Measurements from ENCODE around the gene IRF9. TPM values are rescaled to one million over a fixed set of nuclear protein-coding genes. Genes with fewer than 3 reads are reported as not detected.

Gene IRF9
- total RNA-seq, result 12.2 TPM

GRCh38 chr14:24160850-24161804, at the start of gene IRF9:
Gene IRF9 (plus strand): TSS chr14:24161265. CDS start chr14:24162145, 880 bp downstream.
- peak; percentile 91 to 97 for DNase-seq (ENCODE audit: low spot score in 2 of 2)
- no peak for FAIRE-seq

- no peak for DNase-seq (ENCODE audit: low spot score in 2 of 2)
- FAIRE-seq, result no peak
Measured at GRCh38 chr14:24113379-24113800, 47.7 kb upstream of the IRF9 start.

GRCh38 chr14:24113801-24114531, 47.1 kb upstream of the IRF9 start:
- DNase-seq (ENCODE audit: low spot score in 2 of 2) (peak; percentile 72 to 73), FAIRE-seq (no peak)

GRCh38 chr14:24114532-24115421, 46.3 kb upstream of the IRF9 start, which contains the start of the genes DCAF11 and NRL:
Gene DCAF11 (plus strand): TSS chr14:24114777. CDS start chr14:24115595, 818 bp downstream.
Gene NRL (minus strand): TSS chr14:24114949. CDS start chr14:24082848, 32,101 bp downstream.
- DNase-seq (ENCODE audit: low spot score in 2 of 2) (peak; percentile 97), FAIRE-seq (peak; percentile 90)

GRCh38 chr14:24115422-24116127, 45.5 kb upstream of the IRF9 start:
- FAIRE-seq (no peak), DNase-seq (ENCODE audit: low spot score in 2 of 2) (no peak)

GRCh38 chr14:24116128-24116814, 44.8 kb upstream of the IRF9 start:
- no peak for FAIRE-seq

GRCh38 chr14:24117179-24117578, 43.9 kb upstream of the IRF9 start:
- FAIRE-seq (no peak), DNase-seq (ENCODE audit: low spot score in 2 of 2) (no peak)

More at GRCh38 chr14:24116128-24116814, 44.8 kb upstream of the IRF9 start:
- no peak for DNase-seq (ENCODE audit: low spot score in 2 of 2)

- FAIRE-seq, result no peak
- no peak for DNase-seq (ENCODE audit: low spot score in 2 of 2)
Measured at GRCh38 chr14:24119691-24120090, 41.4 kb upstream of the IRF9 start.

GRCh38 chr14:24121210-24121609, 39.9 kb upstream of the IRF9 start:
- FAIRE-seq, result no peak

GRCh38 chr14:24122416-24122815, 38.6 kb upstream of the IRF9 start:
- DNase-seq (ENCODE audit: low spot score in 2 of 2), result no peak
- FAIRE-seq, result no peak

More at GRCh38 chr14:24121210-24121609, 39.9 kb upstream of the IRF9 start:
- no peak for DNase-seq (ENCODE audit: low spot score in 2 of 2)

GRCh38 chr14:24122898-24123297, 38.2 kb upstream of the IRF9 start:
- no peak for DNase-seq (ENCODE audit: low spot score in 2 of 2)
- FAIRE-seq, result no peak

- DNase-seq (ENCODE audit: low spot score in 2 of 2) (no peak), FAIRE-seq (no peak)
Measured at GRCh38 chr14:24123424-24124417, 37.3 kb upstream of the IRF9 start.

- FAIRE-seq (no peak), DNase-seq (ENCODE audit: low spot score in 2 of 2) (no peak)
Measured at GRCh38 chr14:24126939-24127338, 34.1 kb upstream of the IRF9 start.

GRCh38 chr14:24127673-24128072, 33.4 kb upstream of the IRF9 start:
- DNase-seq (ENCODE audit: low spot score in 2 of 2) (no peak), FAIRE-seq (no peak)

- DNase-seq (ENCODE audit: low spot score in 2 of 2) (no peak), FAIRE-seq (no peak)
Measured at GRCh38 chr14:24129410-24129998, 31.6 kb upstream of the IRF9 start.

GRCh38 chr14:24130380-24130716, 30.7 kb upstream of the IRF9 start, which contains the start of gene FITM1:
Gene FITM1 (plus strand): TSS chr14:24130659. CDS start chr14:24131564, 905 bp downstream.
- FAIRE-seq (no peak), DNase-seq (ENCODE audit: low spot score in 2 of 2) (no peak)
